ENCODE results near the gene CD3E. TPM values are rescaled to one million over a fixed set of nuclear protein-coding genes. Genes with fewer than 3 reads are reported as not detected.

The CD3E gene
- total RNA-seq, result 100 to 1,000 TPM in 2 of 3 donors, 10 to 100 TPM in 1; 31.6 to 322 (median 155) TPM
- total RNA-seq (2013), result 79.5 TPM

DNA sequence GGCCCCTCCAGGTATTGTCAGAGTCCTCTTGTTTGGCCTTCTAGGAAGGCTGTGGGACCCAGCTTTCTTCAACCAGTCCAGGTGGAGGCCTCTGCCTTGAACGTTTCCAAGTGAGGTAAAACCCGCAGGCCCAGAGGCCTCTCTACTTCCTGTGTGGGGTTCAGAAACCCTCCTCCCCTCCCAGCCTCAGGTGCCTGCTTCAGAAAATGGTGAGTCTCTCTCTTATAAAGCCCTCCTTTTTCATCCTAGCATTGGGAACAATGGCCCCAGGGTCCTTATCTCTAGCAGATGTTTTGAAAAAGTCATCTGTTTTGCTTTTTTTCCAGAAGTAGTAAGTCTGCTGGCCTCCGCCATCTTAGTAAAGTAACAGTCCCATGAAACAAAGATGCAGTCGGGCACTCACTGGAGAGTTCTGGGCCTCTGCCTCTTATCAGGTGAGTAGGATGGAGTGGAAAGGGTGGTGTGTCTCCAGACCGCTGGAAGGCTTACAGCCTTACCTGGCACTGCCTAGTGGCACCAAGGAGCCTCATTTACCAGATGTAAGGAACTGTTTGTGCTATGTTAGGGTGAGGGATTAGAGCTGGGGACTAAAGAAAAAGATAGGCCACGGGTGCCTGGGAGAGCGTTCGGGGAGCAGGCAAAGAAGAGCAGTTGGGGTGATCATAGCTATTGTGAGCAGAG lies at the start of gene CD3E:
Gene CD3E, plus strand, starts transcription at position 163 of the 681 bp plus-strand sequence. Its CDS starts 223 bp downstream, at position 386.
- H3K27me3 ChIP-seq (ENCODE audit: control insufficient read depth, insufficient read depth, low read length), result no peaks in the 10 kb centered on the region
- peak within 1 kb of the TSS; percentile 79 for H3K27ac ChIP-seq (ENCODE audit: low read length)
- DNase-seq, result peak; percentile 29 to 83
- ATAC-seq, result peak; percentile 29 to 58 (median 52)
- H3K27me3 Mint-ChIP-seq (ENCODE audit: low read depth in 2 of 2), result no peaks in the 10 kb centered on the region
- TF ChIP-seq, protein P1, sequence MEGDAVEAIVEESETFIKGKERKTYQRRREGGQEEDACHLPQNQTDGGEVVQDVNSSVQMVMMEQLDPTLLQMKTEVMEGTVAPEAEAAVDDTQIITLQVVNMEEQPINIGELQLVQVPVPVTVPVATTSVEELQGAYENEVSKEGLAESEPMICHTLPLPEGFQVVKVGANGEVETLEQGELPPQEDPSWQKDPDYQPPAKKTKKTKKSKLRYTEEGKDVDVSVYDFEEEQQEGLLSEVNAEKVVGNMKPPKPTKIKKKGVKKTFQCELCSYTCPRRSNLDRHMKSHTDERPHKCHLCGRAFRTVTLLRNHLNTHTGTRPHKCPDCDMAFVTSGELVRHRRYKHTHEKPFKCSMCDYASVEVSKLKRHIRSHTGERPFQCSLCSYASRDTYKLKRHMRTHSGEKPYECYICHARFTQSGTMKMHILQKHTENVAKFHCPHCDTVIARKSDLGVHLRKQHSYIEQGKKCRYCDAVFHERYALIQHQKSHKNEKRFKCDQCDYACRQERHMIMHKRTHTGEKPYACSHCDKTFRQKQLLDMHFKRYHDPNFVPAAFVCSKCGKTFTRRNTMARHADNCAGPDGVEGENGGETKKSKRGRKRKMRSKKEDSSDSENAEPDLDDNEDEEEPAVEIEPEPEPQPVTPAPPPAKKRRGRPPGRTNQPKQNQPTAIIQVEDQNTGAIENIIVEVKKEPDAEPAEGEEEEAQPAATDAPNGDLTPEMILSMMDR (IDR thresholded peaks at IDR 0.05), result no peak
- peaks cover 45% of the 10 kb centered on the region for H3K4me1 ChIP-seq (ENCODE audit: control insufficient read depth, insufficient read depth, low read length)
- WGBS (ENCODE audit: insufficient coverage), result 63% methylated on average over 8 of the region's 8 CpGs
- H3K4me3 ChIP-seq (ENCODE audit: low read length), result peak within 1 kb of the TSS; percentile 40
- H3K9me3 Mint-ChIP-seq, result no peaks in the 10 kb centered on the region
- H3K4me1 Mint-ChIP-seq, result peaks cover 49 to 81% of the 10 kb centered on the region in 2 donors
- no peaks in the 10 kb centered on the region for H3K36me3 Mint-ChIP-seq
- peaks cover 18% of the 10 kb centered on the region for H3K36me3 ChIP-seq (ENCODE audit: control insufficient read depth, insufficient read depth, low read length)
- H3K27ac Mint-ChIP-seq, result peak within 1 kb of the TSS; percentile 92 to 98
- intact Hi-C loops (cut with micrococcal nuclease), result no loop called here
- peak within 1 kb of the TSS; percentile 82 for H3K4me3 Mint-ChIP-seq
- H3K9me3 ChIP-seq (ENCODE audit: control insufficient read depth, insufficient read depth, low read length), result no peaks in the 10 kb centered on the region

DNA sequence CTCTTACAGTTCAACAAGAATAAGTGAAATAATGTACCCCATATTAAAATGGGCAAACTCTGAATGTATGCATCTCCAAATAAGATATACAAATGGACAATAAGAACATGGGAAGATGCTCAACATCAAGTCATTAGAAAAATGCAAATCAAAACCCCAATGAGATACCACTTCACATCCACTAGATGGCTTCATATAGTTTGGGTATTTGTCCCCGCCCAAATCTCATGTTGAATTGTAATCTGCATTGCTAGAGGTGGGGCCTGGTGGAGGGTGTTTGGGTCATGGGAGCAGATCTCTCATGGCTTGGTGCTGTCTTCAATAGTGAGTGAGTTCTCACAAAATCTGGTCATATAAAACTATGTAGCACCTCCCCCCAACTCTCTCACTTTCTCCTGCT lies 46.1 kb upstream of the CD3E start:
- WGBS (ENCODE audit: insufficient coverage), result no CpG with 5 or more reads among the region's 1 CpG
- Mint-ChIP-seq H3K4me3 (no peak overlapping the region), H3K36me3 (no peaks in the 10 kb centered on the region), H3K9me3 (peaks cover 0 to 2% of the 10 kb centered on the region in 2 donors), H3K27ac (no peak overlapping the region), H3K4me1 (no peaks in the 10 kb centered on the region), H3K27me3 (ENCODE audit: low read depth in 2 of 2) (peaks cover 8 to 21% of the 10 kb centered on the region in 2 donors)
- Histone ChIP-seq H3K4me1 (ENCODE audit: control insufficient read depth, insufficient read depth, low read length) (no peaks in the 10 kb centered on the region), H3K27me3 (ENCODE audit: control insufficient read depth, insufficient read depth, low read length) (peaks cover 2% of the 10 kb centered on the region), H3K4me3 (ENCODE audit: low read length) (no peak overlapping the region), H3K36me3 (ENCODE audit: control insufficient read depth, insufficient read depth, low read length) (no peaks in the 10 kb centered on the region), H3K9me3 (ENCODE audit: control insufficient read depth, insufficient read depth, low read length) (no peaks in the 10 kb centered on the region), H3K27ac (ENCODE audit: low read length) (no peak overlapping the region)
- TF ChIP-seq, protein P1 (IDR thresholded peaks at IDR 0.05), result no peak
- ATAC-seq (peak in 2 of 3 donors; percentile 30 to 50), DNase-seq (peak in 1 of 2 donors; percentile 38)
- intact Hi-C loops (cut with micrococcal nuclease), result no loop called here

GRCh38 chr11:118259138-118259537 lies 45.4 kb upstream of the CD3E start:
- TF ChIP-seq, protein P1 (IDR thresholded peaks at IDR 0.05), result no peak

More at GRCh38 chr11:118259138-118259537, 45.4 kb upstream of the CD3E start:
- Mint-ChIP-seq H3K27ac (no peak overlapping the region), H3K4me3 (no peak overlapping the region), H3K36me3 (no peaks in the 10 kb centered on the region), H3K4me1 (peaks cover 2 to 6% of the 10 kb centered on the region in 2 donors), H3K27me3 (ENCODE audit: low read depth in 2 of 2) (peaks cover 9 to 28% of the 10 kb centered on the region in 2 donors), H3K9me3 (peaks cover 0 to 2% of the 10 kb centered on the region in 2 donors)
- no peaks in the 10 kb centered on the region for H3K36me3 ChIP-seq (ENCODE audit: control insufficient read depth, insufficient read depth, low read length)
- H3K9me3 ChIP-seq (ENCODE audit: control insufficient read depth, insufficient read depth, low read length), result no peaks in the 10 kb centered on the region
- WGBS (ENCODE audit: insufficient coverage), result 100% methylated on average over 1 of the region's 1 CpG
- no peak for ATAC-seq
- no peak overlapping the region for H3K27ac ChIP-seq (ENCODE audit: low read length)
- H3K27me3 ChIP-seq (ENCODE audit: control insufficient read depth, insufficient read depth, low read length), result peaks cover 2% of the 10 kb centered on the region
- intact Hi-C loops (cut with micrococcal nuclease), result no loop called here
- H3K4me1 ChIP-seq (ENCODE audit: control insufficient read depth, insufficient read depth, low read length), result peaks cover 6% of the 10 kb centered on the region
- H3K4me3 ChIP-seq (ENCODE audit: low read length), result no peak overlapping the region
- no peak for DNase-seq
